Activated CD4-positive, alpha-beta T cell treated with anti-CD3 and anti-CD28 coated beads, Interleukin-2, amount 50 U/mL, for 16 hours (primary cell): Measurements from ENCODE around the gene ABHD10.

Source experiments
- DNase-seq: peaks from one replicate; pipeline ENCODE4 v3.0.0-alpha.2; 2020

The ABHD10 gene

DNA sequence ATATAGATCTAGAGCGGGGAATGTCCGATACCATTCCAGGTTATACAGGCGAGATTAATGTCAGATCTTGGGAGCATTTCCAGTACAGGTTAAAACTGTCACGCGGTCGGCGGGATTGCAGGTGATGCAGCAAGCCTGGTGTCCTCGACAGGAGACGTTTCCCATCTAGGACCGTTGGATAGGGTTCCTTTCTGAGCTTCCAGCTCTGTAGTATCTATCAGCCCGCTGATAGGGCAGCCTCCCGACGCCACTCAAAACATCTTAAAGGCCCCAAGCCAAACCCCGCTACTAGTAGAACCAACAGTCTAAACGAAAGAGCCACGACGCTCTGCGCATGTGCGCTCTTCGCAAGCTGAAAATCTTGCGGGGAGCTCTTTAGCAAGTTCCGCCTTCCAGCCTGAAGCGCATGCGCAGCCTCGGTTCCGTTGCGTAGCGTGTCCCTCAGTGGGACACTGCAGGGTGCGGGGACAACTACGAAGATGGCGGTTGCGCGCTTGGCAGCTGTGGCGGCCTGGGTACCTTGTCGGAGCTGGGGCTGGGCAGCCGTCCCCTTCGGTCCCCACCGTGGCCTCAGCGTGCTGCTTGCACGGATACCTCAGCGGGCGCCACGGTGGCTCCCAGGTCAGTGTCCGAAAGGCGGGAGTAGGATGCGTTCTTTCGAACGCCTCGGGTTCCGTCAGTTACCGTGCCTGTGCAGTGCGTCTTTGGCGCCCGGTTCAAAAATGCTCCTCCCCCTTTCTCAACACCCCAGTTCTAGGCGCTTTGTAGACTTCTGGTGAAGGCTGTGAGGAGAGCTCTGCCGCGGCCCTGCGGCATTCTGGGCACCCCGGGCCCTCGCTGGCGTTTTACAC lies at the start of gene ABHD10:
TSS of gene ABHD10 (plus strand) at position 444 of the 851 bp plus-strand sequence. CDS start at position 480, 36 bp downstream.
- peak; percentile 97 for DNase-seq

DNA sequence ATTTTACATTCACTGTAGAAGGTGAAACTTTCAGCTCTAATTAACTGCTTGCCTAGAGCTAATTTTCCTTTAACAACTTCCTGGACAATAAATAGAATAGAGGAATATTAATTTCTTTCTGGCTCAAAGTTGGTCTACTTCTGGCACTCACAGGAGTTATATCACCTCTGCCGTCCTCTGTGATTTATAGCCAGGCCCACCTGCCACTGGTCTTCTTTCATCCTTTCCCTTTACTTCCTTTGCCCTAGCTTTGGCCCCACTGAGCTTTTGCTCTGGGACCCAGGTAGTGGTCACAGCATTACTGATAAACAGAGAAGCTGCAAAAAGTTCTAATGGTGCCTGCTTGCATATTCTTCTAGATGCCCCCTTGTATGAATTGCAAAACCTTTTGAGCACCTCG lies 49.3 kb upstream of the ABHD10 start:
- DNase-seq = no peak

GRCh38 chr3:111932946-111933345 lies 45.9 kb upstream of the ABHD10 start:
- DNase-seq = no peak

DNA sequence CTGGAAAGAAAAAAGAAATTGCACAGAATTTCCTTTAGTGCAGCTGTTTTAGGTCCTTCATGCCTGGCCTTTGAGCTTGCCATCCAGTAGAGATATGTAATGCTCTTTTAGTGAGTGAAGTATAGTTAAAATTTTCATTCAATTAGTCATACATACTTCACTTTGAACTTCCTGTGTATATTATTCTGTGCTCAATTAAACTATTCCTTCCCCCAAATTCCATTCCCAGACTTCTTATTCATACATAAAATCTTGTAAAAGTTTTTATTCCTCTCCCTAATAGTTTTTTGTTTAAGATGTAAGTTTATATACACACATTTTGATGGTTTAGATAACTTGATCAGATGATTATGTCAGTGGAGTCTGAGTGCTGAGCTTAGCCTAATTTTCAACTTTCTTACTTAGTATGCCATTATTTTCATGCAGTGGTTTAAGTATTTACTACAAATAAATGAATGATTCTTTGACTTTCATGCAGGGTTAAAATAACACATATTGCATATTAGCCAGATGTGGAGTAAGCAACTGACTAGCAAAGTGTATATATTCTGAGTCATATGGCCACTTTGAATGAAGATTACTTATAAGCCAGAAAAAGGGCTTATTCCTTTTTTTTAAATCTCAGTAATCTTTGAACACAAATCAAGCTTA lies 42.5 kb upstream of the ABHD10 start:
- DNase-seq = no peak

DNA sequence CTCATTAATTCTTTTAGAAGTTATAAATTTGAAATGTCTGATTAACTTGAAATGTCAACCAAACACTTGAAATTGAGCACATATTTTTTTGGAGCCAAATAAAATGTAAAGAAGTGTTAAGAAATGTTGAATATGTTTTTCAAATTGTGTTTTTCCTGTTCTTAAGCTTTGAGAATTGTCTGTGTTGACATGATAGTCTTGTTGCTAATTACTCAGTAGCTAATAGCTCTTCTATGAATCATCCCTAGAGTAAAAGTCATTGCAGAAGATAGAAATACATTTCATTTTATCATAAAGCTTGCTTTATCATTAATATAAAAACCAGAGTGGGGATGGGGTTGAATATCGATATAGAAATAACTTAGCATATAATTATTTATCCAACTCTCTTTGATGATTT lies 41.9 kb upstream of the ABHD10 start:
- DNase-seq = no peak

DNA sequence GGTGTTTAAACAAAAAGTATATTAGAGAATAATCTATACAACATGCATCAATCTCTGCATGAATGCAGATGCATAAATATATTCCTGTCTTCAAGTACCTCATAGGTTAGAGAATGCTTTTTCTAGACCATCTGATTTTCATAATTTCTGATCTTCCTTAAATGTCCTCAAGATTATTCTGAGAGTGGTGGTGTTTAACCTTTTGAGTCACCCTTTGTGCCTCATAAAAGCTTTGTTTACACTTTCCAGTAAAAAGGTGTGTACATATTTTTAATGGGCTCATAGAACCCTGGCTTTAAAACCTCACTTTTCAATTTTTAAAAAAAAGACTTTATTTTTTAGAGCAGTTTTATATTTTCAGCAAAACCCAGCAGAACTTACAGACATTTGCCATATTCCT lies 41.0 kb upstream of the ABHD10 start:
- no peak for DNase-seq

DNA sequence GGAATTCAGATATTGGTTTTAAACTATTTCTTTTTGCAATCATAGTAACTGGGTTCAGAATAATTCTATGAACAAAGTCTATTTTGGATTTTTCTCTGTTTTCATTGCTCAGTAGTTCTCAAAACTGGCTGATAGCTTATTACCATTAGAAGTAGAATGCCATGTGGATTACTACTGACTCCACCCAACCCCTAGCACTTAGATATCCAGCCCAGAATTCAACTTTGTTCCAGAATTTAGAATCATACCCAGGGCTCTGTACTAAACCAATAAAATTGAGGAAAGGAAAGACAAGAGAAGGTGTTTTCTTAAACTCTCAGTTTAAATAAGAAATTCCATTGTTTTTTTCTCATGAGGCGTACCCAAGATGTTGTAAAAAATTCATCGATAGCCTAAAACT lies 39.0 kb upstream of the ABHD10 start:
- DNase-seq = no peak

- DNase-seq = no peak
These were observed 35.3 kb upstream of the ABHD10 start for GRCh38 chr3:111943533-111943932.

- no peak for DNase-seq
These were observed 34.5 kb upstream of the ABHD10 start for GRCh38 chr3:111944372-111944771.

- DNase-seq = no peak
These were observed 31.6 kb upstream of the ABHD10 start for GRCh38 chr3:111947231-111947630.

DNA sequence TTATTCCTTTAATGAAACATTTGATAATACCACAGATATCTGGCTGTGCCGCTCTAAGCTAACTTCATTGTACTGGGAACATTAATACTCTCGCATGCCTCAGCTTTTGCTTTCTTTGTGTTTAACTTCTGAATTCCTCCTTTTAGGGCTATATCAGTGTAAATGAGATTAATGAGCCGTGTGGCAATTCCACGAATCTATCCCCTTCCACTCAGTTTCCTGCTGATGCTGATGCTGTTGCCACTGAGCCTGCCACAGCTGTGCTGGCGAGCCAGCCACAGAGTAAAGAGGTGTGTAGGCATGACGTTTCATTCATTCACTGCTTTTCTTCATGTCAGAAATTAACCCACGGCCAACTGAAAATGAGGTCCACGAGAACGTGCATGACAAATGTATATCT lies 30.0 kb upstream of the ABHD10 start:
- DNase-seq = no peak

DNA sequence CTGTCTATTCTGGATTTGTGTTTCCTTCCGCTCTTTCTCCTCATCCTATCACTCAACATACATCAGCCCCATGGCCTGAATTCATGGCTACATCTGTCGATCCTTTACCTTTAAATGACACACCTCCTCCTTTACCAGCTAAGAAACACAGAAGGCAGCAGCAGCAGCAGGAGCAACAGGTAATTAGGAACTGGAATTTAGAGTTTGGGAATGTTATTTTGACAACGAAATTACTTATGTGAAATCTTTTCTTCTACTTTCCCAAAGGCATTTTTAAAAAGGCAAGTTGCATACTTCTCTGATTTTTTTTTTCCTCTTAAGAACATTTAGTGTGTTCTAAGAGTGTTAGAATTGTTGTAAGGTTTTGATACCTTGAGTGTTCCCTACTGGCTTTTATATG lies 29.1 kb upstream of the ABHD10 start:
- no peak for DNase-seq

GRCh38 chr3:111951032-111951431 lies 27.8 kb upstream of the ABHD10 start:
- no peak for DNase-seq

DNA sequence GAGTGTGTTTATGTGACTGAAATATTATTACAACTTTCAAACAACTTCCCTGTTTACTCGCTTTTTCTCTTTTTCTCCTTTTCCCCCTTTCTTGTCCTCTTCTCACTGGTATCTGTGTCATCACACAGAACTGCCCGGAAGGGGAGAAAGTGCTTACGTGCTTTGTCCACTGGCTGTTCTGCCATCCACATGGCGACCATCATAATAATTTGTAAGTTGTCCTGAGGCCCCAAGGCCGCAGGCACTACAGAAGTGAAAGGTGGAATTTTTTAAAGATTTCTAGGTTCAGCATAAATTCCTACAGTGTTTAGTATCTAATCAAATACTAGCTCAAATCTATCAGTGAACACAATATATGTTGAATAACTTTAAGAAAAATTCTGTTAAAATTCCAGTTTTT lies 26.7 kb upstream of the ABHD10 start:
- no peak for DNase-seq

- DNase-seq = no peak
These were observed 25.9 kb upstream of the ABHD10 start for GRCh38 chr3:111952866-111953450.

- DNase-seq = no peak
These were observed 24.4 kb upstream of the ABHD10 start for GRCh38 chr3:111954228-111954990.

DNA sequence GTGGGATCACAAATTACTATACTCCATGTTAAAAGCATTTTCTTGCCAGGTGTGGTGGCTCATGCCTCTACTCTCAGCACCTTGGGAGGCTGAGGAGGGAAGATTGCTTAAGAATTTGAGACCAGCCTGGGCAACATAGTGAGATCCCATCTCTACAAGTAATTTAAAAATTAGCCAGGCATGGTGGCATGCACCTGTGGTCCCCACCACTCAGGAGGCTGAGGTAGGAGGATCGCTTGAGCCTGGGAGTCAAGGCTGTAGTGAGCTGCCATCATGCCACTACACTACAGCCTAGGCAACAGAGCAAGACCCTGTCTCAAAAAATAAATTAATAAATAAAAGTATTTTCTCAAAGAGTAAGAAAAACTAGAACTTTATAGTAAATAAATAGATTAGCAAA lies 22.9 kb upstream of the ABHD10 start:
- no peak for DNase-seq

GRCh38 chr3:111956449-111956848 lies 22.4 kb upstream of the ABHD10 start:
- DNase-seq = no peak

- DNase-seq = no peak
These were observed 21.7 kb upstream of the ABHD10 start for GRCh38 chr3:111956995-111957734.

DNA sequence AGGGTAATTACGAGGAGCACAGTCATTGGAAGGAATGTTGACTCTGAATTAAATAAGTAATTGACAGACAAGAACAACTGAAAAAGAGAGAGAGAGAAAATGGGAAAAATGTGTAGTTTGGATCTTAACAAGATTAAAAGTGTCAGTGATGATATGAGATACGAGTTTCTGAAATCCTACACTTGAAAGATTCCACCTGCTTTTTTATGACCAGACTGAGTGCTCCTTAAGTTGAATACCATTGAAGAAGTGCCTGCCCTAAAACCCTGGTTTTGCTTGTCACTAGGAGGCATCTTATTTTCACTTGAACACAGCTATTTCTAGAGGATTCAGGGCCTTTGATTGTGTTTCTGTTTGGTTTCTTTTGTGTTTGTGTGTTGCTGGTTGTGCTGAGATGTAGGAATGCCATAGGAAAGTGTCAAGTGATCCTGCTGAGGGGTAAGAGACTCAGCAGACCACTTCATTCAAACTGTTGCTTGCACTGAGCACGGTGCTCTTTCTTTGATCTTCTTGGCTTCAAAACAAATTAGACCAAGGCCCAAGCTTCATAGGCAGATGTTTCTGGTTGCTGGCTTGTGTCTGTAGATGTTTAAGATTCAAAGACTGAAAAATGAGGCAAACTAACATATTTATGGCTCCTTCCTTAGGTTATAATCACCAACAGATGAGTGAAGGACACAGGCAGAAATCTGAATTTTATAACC lies 17.2 kb upstream of the ABHD10 start:
- DNase-seq = no peak

DNA sequence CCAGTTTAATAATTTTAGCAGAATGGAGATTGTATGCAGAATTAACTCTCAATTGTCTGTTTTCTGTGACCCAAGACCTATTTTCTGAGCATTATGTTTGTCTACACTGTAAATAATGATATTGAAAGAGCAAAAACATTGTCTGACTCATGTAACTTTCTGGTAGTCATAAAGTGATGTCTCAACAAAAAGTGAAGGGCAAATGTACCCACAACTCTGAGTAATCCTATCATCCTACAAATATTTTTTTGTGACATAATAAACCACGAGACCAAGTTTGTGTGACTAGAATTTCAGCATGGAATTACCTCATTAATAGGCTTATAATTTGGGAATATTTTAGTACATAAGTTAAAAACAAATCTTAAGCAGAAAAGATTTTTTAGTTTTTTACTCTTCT lies 15.4 kb upstream of the ABHD10 start:
- peak; percentile 37 for DNase-seq

GRCh38 chr3:111965484-111965883 lies 13.3 kb upstream of the ABHD10 start:
- DNase-seq = no peak
